ENCODE measurements around the gene KL. TPM values are rescaled to one million over a fixed set of nuclear protein-coding genes. Genes with fewer than 3 reads are reported as not detected.

The KL gene
- total and polyA plus RNA-seq, 2 experiments from 2014 or later, result 0.03 TPM; not detected in 1

DNA sequence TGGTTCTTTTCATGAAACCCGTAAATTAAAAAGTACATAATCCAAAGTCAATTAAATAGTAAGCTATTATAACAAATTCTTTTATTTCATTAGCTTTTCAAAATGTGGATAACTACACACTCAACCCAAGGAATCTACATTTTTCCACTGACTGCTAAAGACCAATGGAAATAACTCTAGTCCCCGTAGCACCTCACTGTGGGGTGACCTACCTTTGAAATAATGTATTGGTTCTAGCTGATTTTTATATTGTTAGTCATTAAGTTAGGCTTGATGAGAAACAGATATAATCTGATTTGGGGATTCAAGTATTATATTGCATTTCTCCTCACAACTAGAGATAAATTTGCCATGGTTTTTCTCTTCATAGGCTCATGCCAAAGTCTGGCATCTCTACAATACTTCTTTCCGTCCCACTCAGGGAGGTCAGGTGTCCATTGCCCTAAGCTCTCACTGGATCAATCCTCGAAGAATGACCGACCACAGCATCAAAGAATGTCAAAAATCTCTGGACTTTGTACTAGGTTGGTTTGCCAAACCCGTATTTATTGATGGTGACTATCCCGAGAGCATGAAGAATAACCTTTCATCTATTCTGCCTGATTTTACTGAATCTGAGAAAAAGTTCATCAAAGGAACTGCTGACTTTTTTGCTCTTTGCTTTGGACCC lies 37.3 kb downstream of the KL start:
- no peaks in the 10 kb centered on the region for H3K4me1 Mint-ChIP-seq
- DNase-seq (ENCODE audit: low spot score) (no peak), ATAC-seq (no peak)
- Histone ChIP-seq H3F3A (replicated peaks; ENCODE audit: low read depth) (no peaks in the 10 kb centered on the region), H3K4me2 (no peak overlapping the region), H3K27me3 (ENCODE audit: insufficient read depth) (no peaks in the 10 kb centered on the region), H4K20me1 (replicated peaks; ENCODE audit: insufficient read depth) (no peaks in the 10 kb centered on the region), H3K9me2 (ENCODE audit: insufficient read depth) (0 out of 2 replicates have a peak, but pooled peaks cover 3% of the 10 kb centered on the region), H3K36me3 (ENCODE audit: insufficient read depth) (no peaks in the 10 kb centered on the region), H3K4me1 (ENCODE audit: insufficient read depth) (no peaks in the 10 kb centered on the region), H3K27ac (ENCODE audit: low read depth) (no peak overlapping the region), H3K4me3 (no peak overlapping the region), H2AFZ (no peak overlapping the region), H3K79me2 (replicated peaks; ENCODE audit: insufficient read depth) (no peaks in the 10 kb centered on the region)
- TF ChIP-seq, protein P1, sequence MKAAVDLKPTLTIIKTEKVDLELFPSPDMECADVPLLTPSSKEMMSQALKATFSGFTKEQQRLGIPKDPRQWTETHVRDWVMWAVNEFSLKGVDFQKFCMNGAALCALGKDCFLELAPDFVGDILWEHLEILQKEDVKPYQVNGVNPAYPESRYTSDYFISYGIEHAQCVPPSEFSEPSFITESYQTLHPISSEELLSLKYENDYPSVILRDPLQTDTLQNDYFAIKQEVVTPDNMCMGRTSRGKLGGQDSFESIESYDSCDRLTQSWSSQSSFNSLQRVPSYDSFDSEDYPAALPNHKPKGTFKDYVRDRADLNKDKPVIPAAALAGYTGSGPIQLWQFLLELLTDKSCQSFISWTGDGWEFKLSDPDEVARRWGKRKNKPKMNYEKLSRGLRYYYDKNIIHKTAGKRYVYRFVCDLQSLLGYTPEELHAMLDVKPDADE (IDR thresholded peaks at IDR 0.05), result no peak
- TF ChIP-seq, protein P2, sequence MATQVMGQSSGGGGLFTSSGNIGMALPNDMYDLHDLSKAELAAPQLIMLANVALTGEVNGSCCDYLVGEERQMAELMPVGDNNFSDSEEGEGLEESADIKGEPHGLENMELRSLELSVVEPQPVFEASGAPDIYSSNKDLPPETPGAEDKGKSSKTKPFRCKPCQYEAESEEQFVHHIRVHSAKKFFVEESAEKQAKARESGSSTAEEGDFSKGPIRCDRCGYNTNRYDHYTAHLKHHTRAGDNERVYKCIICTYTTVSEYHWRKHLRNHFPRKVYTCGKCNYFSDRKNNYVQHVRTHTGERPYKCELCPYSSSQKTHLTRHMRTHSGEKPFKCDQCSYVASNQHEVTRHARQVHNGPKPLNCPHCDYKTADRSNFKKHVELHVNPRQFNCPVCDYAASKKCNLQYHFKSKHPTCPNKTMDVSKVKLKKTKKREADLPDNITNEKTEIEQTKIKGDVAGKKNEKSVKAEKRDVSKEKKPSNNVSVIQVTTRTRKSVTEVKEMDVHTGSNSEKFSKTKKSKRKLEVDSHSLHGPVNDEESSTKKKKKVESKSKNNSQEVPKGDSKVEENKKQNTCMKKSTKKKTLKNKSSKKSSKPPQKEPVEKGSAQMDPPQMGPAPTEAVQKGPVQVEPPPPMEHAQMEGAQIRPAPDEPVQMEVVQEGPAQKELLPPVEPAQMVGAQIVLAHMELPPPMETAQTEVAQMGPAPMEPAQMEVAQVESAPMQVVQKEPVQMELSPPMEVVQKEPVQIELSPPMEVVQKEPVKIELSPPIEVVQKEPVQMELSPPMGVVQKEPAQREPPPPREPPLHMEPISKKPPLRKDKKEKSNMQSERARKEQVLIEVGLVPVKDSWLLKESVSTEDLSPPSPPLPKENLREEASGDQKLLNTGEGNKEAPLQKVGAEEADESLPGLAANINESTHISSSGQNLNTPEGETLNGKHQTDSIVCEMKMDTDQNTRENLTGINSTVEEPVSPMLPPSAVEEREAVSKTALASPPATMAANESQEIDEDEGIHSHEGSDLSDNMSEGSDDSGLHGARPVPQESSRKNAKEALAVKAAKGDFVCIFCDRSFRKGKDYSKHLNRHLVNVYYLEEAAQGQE (IDR thresholded peaks at IDR 0.05; ENCODE audit: unreplicated experiment), result no peak
- TF ChIP-seq JUNB (IDR thresholded peaks at IDR 0.05; ENCODE audit: unreplicated experiment), result no peak
- TF ChIP-seq POLR2AphosphoS5 (IDR thresholded peaks at IDR 0.05; ENCODE audit: low read depth), result no peak
- TF ChIP-seq, protein P3, sequence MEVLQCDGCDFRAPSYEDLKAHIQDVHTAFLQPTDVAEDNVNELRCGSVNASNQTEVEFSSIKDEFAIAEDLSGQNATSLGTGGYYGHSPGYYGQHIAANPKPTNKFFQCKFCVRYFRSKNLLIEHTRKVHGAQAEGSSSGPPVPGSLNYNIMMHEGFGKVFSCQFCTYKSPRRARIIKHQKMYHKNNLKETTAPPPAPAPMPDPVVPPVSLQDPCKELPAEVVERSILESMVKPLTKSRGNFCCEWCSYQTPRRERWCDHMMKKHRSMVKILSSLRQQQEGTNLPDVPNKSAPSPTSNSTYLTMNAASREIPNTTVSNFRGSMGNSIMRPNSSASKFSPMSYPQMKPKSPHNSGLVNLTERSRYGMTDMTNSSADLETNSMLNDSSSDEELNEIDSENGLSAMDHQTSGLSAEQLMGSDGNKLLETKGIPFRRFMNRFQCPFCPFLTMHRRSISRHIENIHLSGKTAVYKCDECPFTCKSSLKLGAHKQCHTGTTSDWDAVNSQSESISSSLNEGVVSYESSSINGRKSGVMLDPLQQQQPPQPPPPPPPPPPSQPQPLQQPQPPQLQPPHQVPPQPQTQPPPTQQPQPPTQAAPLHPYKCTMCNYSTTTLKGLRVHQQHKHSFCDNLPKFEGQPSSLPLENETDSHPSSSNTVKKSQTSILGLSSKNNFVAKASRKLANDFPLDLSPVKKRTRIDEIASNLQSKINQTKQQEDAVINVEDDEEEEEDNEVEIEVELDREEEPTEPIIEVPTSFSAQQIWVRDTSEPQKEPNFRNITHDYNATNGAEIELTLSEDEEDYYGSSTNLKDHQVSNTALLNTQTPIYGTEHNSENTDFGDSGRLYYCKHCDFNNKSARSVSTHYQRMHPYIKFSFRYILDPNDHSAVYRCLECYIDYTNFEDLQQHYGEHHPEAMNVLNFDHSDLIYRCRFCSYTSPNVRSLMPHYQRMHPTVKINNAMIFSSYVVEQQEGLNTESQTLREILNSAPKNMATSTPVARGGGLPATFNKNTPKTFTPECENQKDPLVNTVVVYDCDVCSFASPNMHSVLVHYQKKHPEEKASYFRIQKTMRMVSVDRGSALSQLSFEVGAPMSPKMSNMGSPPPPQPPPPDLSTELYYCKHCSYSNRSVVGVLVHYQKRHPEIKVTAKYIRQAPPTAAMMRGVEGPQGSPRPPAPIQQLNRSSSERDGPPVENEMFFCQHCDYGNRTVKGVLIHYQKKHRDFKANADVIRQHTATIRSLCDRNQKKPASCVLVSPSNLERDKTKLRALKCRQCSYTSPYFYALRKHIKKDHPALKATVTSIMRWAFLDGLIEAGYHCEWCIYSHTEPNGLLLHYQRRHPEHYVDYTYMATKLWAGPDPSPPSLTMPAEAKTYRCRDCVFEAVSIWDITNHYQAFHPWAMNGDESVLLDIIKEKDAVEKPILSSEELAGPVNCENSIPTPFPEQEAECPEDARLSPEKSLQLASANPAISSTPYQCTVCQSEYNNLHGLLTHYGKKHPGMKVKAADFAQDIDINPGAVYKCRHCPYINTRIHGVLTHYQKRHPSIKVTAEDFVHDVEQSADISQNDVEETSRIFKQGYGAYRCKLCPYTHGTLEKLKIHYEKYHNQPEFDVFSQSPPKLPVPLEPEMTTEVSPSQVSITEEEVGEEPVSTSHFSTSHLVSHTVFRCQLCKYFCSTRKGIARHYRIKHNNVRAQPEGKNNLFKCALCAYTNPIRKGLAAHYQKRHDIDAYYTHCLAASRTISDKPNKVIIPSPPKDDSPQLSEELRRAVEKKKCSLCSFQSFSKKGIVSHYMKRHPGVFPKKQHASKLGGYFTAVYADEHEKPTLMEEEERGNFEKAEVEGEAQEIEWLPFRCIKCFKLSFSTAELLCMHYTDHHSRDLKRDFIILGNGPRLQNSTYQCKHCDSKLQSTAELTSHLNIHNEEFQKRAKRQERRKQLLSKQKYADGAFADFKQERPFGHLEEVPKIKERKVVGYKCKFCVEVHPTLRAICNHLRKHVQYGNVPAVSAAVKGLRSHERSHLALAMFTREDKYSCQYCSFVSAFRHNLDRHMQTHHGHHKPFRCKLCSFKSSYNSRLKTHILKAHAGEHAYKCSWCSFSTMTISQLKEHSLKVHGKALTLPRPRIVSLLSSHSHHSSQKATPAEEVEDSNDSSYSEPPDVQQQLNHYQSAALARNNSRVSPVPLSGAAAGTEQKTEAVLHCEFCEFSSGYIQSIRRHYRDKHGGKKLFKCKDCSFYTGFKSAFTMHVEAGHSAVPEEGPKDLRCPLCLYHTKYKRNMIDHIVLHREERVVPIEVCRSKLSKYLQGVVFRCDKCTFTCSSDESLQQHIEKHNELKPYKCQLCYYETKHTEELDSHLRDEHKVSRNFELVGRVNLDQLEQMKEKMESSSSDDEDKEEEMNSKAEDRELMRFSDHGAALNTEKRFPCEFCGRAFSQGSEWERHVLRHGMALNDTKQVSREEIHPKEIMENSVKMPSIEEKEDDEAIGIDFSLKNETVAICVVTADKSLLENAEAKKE (CRISPR knock-in tag; IDR thresholded peaks at IDR 0.05), result no peak
- no peak for TF ChIP-seq ZNF331 (CRISPR knock-in tag; IDR thresholded peaks at IDR 0.05; ENCODE audit: low read depth)
- TF ChIP-seq EZH2 (IDR thresholded peaks at IDR 0.05; ENCODE audit: low read depth, unreplicated experiment), result no peak
- no peak for TF ChIP-seq STAT1 (IDR thresholded peaks at IDR 0.05; ENCODE audit: unreplicated experiment)
- no peak overlapping the region for H3K4me3 Mint-ChIP-seq
- no peaks in the 10 kb centered on the region for H3K9me3 Mint-ChIP-seq
- H3K36me3 Mint-ChIP-seq (ENCODE audit: low read depth), result no peaks in the 10 kb centered on the region
- H3K27me3 Mint-ChIP-seq (ENCODE audit: insufficient read depth, low read depth, poor library complexity), result no peaks in the 10 kb centered on the region
- H3K27ac Mint-ChIP-seq, result no peak overlapping the region
